Measurements from ENCODE around the gene GID4. TPM values are rescaled to one million over a fixed set of nuclear protein-coding genes. Genes with fewer than 3 reads are reported as not detected.

The GID4 gene
- total and polyA plus RNA-seq, 2 of the 13 experiments (the other 11 are each of a cell fraction or from before 2014, with no cell fraction given), result 4.3 to 6.1 TPM

GRCh38 chr17:18100616-18101015, 61.4 kb downstream of the GID4 start:
- DNase-seq (ENCODE audit: low spot score), result no peak
- FAIRE-seq, result no peak
- no peaks in the 10 kb centered on the region for H3K9me3 ChIP-seq (ENCODE audit: low read length)
- H3K27ac ChIP-seq (ENCODE audit: extremely low read length, insufficient read depth, low read length), result no peak overlapping the region
- H2AFZ ChIP-seq (ENCODE audit: low read length), result no peak overlapping the region
- no peaks in the 10 kb centered on the region for H3K79me2 ChIP-seq (ENCODE audit: insufficient read depth, low read length)
- ChIA-PET CTCF (ENCODE audit: low intra/inter-chr PET ratio, low total read pairs) (no interaction called here), POLR2A (no interaction called here)
- ATAC-seq, result no peak
- H3K36me3 ChIP-seq (replicated peaks in 1 of 2; ENCODE audit: control insufficient read depth in 1 of 2, insufficient read depth in 2 of 2, low read length in 2 of 2), result peaks cover 19 to 61% of the 10 kb centered on the region in 2 experiments; a peak in 4 of 5 replicates
- BruUV-seq (replicated peaks), result no TSS peak
- H4K20me1 ChIP-seq (ENCODE audit: insufficient read depth, low read length), result no peaks in the 10 kb centered on the region
- in situ Hi-C loops (cut with HindIII; ENCODE audit: extremely low pct_ligation_motif_present, low pct_unique_long_range_greater_than_20kb) (loop anchor here (25.0 kb wide), 1 partner anchor 88 kb away; no protein-coding TSS in a partner anchor), intact Hi-C loops (cut with micrococcal nuclease; ENCODE audit: unreplicated experiment) (no loop called here)
- H3K4me2 ChIP-seq (ENCODE audit: low read depth, low read length), result no peak overlapping the region
- 95% methylated on average over 9 of the region's 10 CpGs for WGBS (ENCODE audit: low lambda C conversion rate)
- H3K4me3 ChIP-seq (replicated peaks in 1 of 3; ENCODE audit: insufficient read depth in 1 of 3, low read depth in 2 of 3, low read length in 3 of 3), result no peak overlapping the region
- no peak overlapping the region for H3K9ac ChIP-seq (ENCODE audit: insufficient read depth, low read depth, low read length)
- no peaks in the 10 kb centered on the region for H3K4me1 ChIP-seq (ENCODE audit: insufficient read depth, low read length)
- H3K27me3 ChIP-seq (ENCODE audit: control insufficient read depth in 1 of 2, insufficient read depth in 2 of 2, low read length in 2 of 2), result no peaks in the 10 kb centered on the region
- TF ChIP-seq PTBP1 (IDR thresholded peaks at IDR 0.05; ENCODE audit: low read depth, low read length, poor library complexity, severe bottlenecking), result no peak
- no peak for TF ChIP-seq ZNF383 (CRISPR knock-in tag; IDR thresholded peaks at IDR 0.05; ENCODE audit: borderline replicate concordance)
- TF ChIP-seq ZEB1 (IDR thresholded peaks at IDR 0.05; ENCODE audit: insufficient replicate concordance, low read depth), result no peak
- TF ChIP-seq ZNF414 (CRISPR knock-in tag; IDR thresholded peaks at IDR 0.05), result no peak
- no peak for TF ChIP-seq ZNF264 (CRISPR knock-in tag; IDR thresholded peaks at IDR 0.05)
- no peak for TF ChIP-seq NR2C2 (CRISPR knock-in tag; IDR thresholded peaks at IDR 0.05; ENCODE audit: borderline replicate concordance)
- no peak for TF ChIP-seq TBX3 (IDR thresholded peaks at IDR 0.05; ENCODE audit: borderline replicate concordance)
- TF ChIP-seq KDM5B (CRISPR knock-in tag; IDR thresholded peaks at IDR 0.05; ENCODE audit: borderline replicate concordance), result no peak
- TF ChIP-seq GPN1 (CRISPR knock-in tag; IDR thresholded peaks at IDR 0.05; ENCODE audit: borderline replicate concordance), result no peak
- TF ChIP-seq KAT2B (IDR thresholded peaks at IDR 0.05; ENCODE audit: borderline replicate concordance, low read depth, low read length), result no peak
- TF ChIP-seq FOXK2 (IDR thresholded peaks at IDR 0.05), result no peak
- TF ChIP-seq NFIC (IDR thresholded peaks at IDR 0.05; ENCODE audit: low read length), result no peak
- TF ChIP-seq NCOA1 (CRISPR knock-in tag; IDR thresholded peaks at IDR 0.05), result no peak
- TF ChIP-seq, protein P1, sequence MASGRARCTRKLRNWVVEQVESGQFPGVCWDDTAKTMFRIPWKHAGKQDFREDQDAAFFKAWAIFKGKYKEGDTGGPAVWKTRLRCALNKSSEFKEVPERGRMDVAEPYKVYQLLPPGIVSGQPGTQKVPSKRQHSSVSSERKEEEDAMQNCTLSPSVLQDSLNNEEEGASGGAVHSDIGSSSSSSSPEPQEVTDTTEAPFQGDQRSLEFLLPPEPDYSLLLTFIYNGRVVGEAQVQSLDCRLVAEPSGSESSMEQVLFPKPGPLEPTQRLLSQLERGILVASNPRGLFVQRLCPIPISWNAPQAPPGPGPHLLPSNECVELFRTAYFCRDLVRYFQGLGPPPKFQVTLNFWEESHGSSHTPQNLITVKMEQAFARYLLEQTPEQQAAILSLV (CRISPR knock-in tag; IDR thresholded peaks at IDR 0.05; ENCODE audit: borderline replicate concordance), result no peak
- TF ChIP-seq XBP1 (CRISPR knock-in tag; IDR thresholded peaks at IDR 0.05), result no peak

Data from HepG2 (cell line).